IMR-90 (cell line): ENCODE results near the gene NTM. TPM values are rescaled to one million over a fixed set of nuclear protein-coding genes. Genes with fewer than 3 reads are reported as not detected.

Experiments used
- ATAC-seq: fragments of 200-7000 bp; cut with Tn5 transposase; 2 replicates; pipeline ENCODE4 v1.9.1; 2020; ENCODE audit warnings: low read depth, mild to moderate bottlenecking, moderate library complexity
- BruUV-seq: library from RNA; stranded (reverse); fragments of 400-500 nt; replicated peaks from 2 replicates; lab custom pipeline; 2021; lab: Mats Ljungman, UMichigan
- CTCF ChIA-PET: fragments of 300-600 bp; formaldehyde crosslinking; extraction: SDS; loops from one replicate; lab custom pipeline; 2021; ENCODE audit warnings: antibody characterized with exemption; lab: Yijun Ruan, JAX
- POLR2A ChIA-PET: fragments of 300-600 bp; sonication (Branson Sonifier 250); formaldehyde crosslinking; loops from one replicate; lab custom pipeline; 2022; ENCODE audit warnings: antibody characterized with exemption; ENCODE audit not compliant: unreplicated experiment; lab: Charles Lee
- DNase-seq: peaks from one replicate; pipeline ENCODE4 v3.0.0; 2013
- H2AFZ ChIP-seq: replicated peaks from 2 replicates; pipeline ENCODE3; 2013; ENCODE audit warnings: low read length, mild to moderate bottlenecking; ENCODE audit not compliant: poor library complexity
- H2AK5ac ChIP-seq: 2 replicates; pipeline ENCODE4 v1.6.1; 2013; ENCODE audit warnings: low read depth, low read length, inconsistent platforms
- H2AK9ac ChIP-seq: replicated peaks from 2 replicates; pipeline ENCODE3; 2013; ENCODE audit warnings: mild to moderate bottlenecking, low read depth, low read length, moderate library complexity; ENCODE audit not compliant: poor library complexity
- H2BK120ac ChIP-seq: 2 replicates; pipeline ENCODE4 v1.6.1; 2013; ENCODE audit warnings: low read depth, low read length, inconsistent platforms
- H2BK15ac ChIP-seq: 3 replicates; pipeline ENCODE4 v1.6.1; 2013; ENCODE audit warnings: low read depth, low read length, inconsistent platforms
- H2BK20ac ChIP-seq: 2 replicates; pipeline ENCODE4 v1.6.1; 2013; ENCODE audit warnings: low read depth, mild to moderate bottlenecking, inconsistent platforms, low read length, moderate library complexity
- H2BK5ac ChIP-seq: 2 replicates; pipeline ENCODE4 v1.6.1; 2013; ENCODE audit warnings: mild to moderate bottlenecking, low read depth, low read length, inconsistent platforms; ENCODE audit not compliant: poor library complexity, severe bottlenecking
- H3K14ac ChIP-seq: replicated peaks from 2 replicates; pipeline ENCODE4 v1.6.1; 2013; ENCODE audit warnings: low read depth, low read length, inconsistent platforms
- H3K18ac ChIP-seq: 2 replicates; pipeline ENCODE4 v1.6.1; 2013; ENCODE audit warnings: low read depth, low read length, control low read depth
- H3K23ac ChIP-seq: 2 replicates; pipeline ENCODE4 v1.6.1; 2013; ENCODE audit warnings: low read depth, low read length, inconsistent platforms
- H3K27ac ChIP-seq: 2 replicates; pipeline ENCODE4 v1.5.1; 2013; ENCODE audit warnings: mild to moderate bottlenecking, control low read depth, low read length; ENCODE audit not compliant: insufficient read depth
- H3K27me3 ChIP-seq: 2 replicates; pipeline ENCODE4 v1.6.1; 2013; ENCODE audit warnings: low read length; ENCODE audit not compliant: control insufficient read depth, insufficient read depth
- H3K36me3 ChIP-seq: 2 replicates; pipeline ENCODE4 v1.6.1; 2013; ENCODE audit warnings: low read length, mixed read lengths; ENCODE audit not compliant: control insufficient read depth, insufficient read depth
- H3K4ac ChIP-seq: 2 replicates; pipeline ENCODE4 v1.6.1; 2013; ENCODE audit warnings: low read depth, low read length, inconsistent platforms
- H3K4me1 ChIP-seq: 2 replicates; pipeline ENCODE4 v1.6.1; 2013; ENCODE audit warnings: low read length, mixed read lengths; ENCODE audit not compliant: control insufficient read depth, insufficient read depth
- H3K4me2 ChIP-seq: 2 replicates; pipeline ENCODE4 v1.6.1; 2013; ENCODE audit warnings: low read depth, mild to moderate bottlenecking, control low read depth, low read length, moderate library complexity
- H3K4me3 ChIP-seq: 2 replicates; pipeline ENCODE4 v1.5.1; 2013; ENCODE audit warnings: low read depth, mild to moderate bottlenecking, control low read depth, low read length, moderate library complexity; ENCODE audit not compliant: insufficient read depth
- H3K56ac ChIP-seq: 2 replicates; pipeline ENCODE4 v1.6.1; 2013; ENCODE audit warnings: low read length, inconsistent platforms; ENCODE audit not compliant: insufficient read depth; ENCODE audit errors: extremely low read depth
- H3K79me1 ChIP-seq, 2 experiments: 2 replicates each; pipeline ENCODE4 v1.6.1; 2013; ENCODE audit warnings: low read length in 2 of 2, inconsistent platforms in 1 of 2, low read depth in 1 of 2
- H3K9ac ChIP-seq: 2 replicates; pipeline ENCODE4 v1.6.1; 2013; ENCODE audit warnings: low read depth, low read length, control low read depth
- H3K9me1 ChIP-seq: 2 replicates; pipeline ENCODE4 v1.6.1; 2013; ENCODE audit warnings: low read length, inconsistent platforms; ENCODE audit not compliant: insufficient read depth
- H3K9me3 ChIP-seq: 2 replicates; pipeline ENCODE4 v1.6.1; 2013; ENCODE audit warnings: low read length; ENCODE audit not compliant: control insufficient read depth, insufficient read depth
- H4K20me1 ChIP-seq: 2 replicates; pipeline ENCODE4 v1.6.1; 2013; ENCODE audit warnings: low read length, inconsistent platforms; ENCODE audit not compliant: insufficient read depth
- H4K5ac ChIP-seq: 2 replicates; pipeline ENCODE4 v1.6.1; 2013; ENCODE audit warnings: mild to moderate bottlenecking, low read depth, low read length, control low read depth
- H4K8ac ChIP-seq, 2 experiments: 2 replicates each; pipeline ENCODE4 v1.6.1; 2013; ENCODE audit warnings: low read depth in 2 of 2, low read length in 2 of 2, control low read depth in 1 of 2, inconsistent platforms in 1 of 2
- H4K91ac ChIP-seq: 2 replicates; pipeline ENCODE4 v1.6.1; 2013; ENCODE audit warnings: low read depth, low read length, inconsistent platforms; ENCODE audit not compliant: insufficient read depth
- MAZ ChIP-seq: IDR thresholded peaks from 2 replicates; pipeline ENCODE4 v1.6.1; 2012; ENCODE audit warnings: low read depth, mild to moderate bottlenecking, low read length, improper control_type of control experiment, moderate library complexity, borderline replicate concordance
- MXI1 ChIP-seq: IDR thresholded peaks from 2 replicates; pipeline ENCODE4 v1.6.1; 2012; ENCODE audit warnings: low read depth, mild to moderate bottlenecking, low read length, moderate library complexity, borderline replicate concordance
- NFE2L2 ChIP-seq: fragments of 150-350 bp; IDR thresholded peaks from 2 replicates; pipeline ENCODE4 v1.6.1; 2016; ENCODE audit warnings: low read depth, mild to moderate bottlenecking, low read length
- POLR2A ChIP-seq: IDR thresholded peaks from 2 replicates; pipeline ENCODE4 v1.6.1; 2012; ENCODE audit warnings: mild to moderate bottlenecking, low read depth, low read length
- RAD21 ChIP-seq: IDR thresholded peaks from 2 replicates; pipeline ENCODE4 v1.6.1; 2012; ENCODE audit warnings: low read length, improper control_type of control experiment
- SMC3 ChIP-seq: fragments of 150-350 bp; IDR thresholded peaks from 2 replicates; pipeline ENCODE4 v1.6.1; 2016; ENCODE audit warnings: low read depth, mild to moderate bottlenecking, antibody characterized with exemption, low read length, moderate library complexity
- WGBS, 2 experiments: methylation state at CpG; one replicate each; pipeline versions ENCODE4 v1.1.5 to v1.1.7; 2013; ENCODE audit warnings: missing lambda C conversion rate in 2 of 2; ENCODE audit not compliant: insufficient read length in 1 of 2; ENCODE audit errors: extremely low coverage in 2 of 2; 5-methylcytosine and 5-hydroxymethylcytosine counted together
- dilution Hi-C: fragments of 300-500 bp; cut with HindIII; formaldehyde crosslinking; loops from one replicate; pipeline ENCODE4 v1.14.3; 2018; ENCODE audit warnings: low sequenced_read_pairs; ENCODE audit not compliant: unreplicated experiment
- in situ Hi-C: fragments of 300-500 bp; cut with MboI; formaldehyde crosslinking; loops from 3 replicates; pipeline ENCODE4 v1.14.3; 2019; ENCODE audit warnings: low sequenced_read_pairs, inconsistent platforms, mixed read lengths
- intact Hi-C: fragments of 100-400 bp; cut with micrococcal nuclease; formaldehyde crosslinking; loops from 2 replicates; pipeline ENCODE4 v1.10.0; 2022
- polyA plus RNA-seq, 3 experiments: library from polyadenylated mRNA; depleted of rRNA; stranded (reverse); fragments of >200 nt; gene quantifications; 2 replicates each; pipeline ENCODE4 v1.2.3, GENCODE V29; 2012; ENCODE audit warnings: low replicate concordance in 1 of 3
- total RNA-seq: library from RNA; depleted of rRNA; stranded (reverse); fragments of >200 nt; gene quantifications from 2 replicates; pipeline ENCODE4 v1.2.3, GENCODE V29; 2012
- TF ChIP-seq, protein P1 (sequence below): conservative IDR thresholded peaks from 2 replicates; pipeline ENCODE4 v1.5.1; 2012; ENCODE audit warnings: mild to moderate bottlenecking, low read depth, low read length, improper control_type of control experiment

Gene NTM
- total and polyA plus RNA-seq, 2 of the 4 experiments (the other 2 are of a cell fraction): 19.5 to 25.5 TPM

GRCh38 chr11:132237781-132238180 is 867.4 kb downstream of the NTM start:
- H4K91ac ChIP-seq: no peak overlapping the region
- H3K14ac ChIP-seq: no peak overlapping the region
- no peak overlapping the region for H4K8ac ChIP-seq
- H3K9me1 ChIP-seq: no peaks in the 10 kb centered on the region
- no peak overlapping the region for H3K4ac ChIP-seq
- no peak overlapping the region for H2AK9ac ChIP-seq
- H3K36me3 ChIP-seq: no peaks in the 10 kb centered on the region
- no peak overlapping the region for H3K18ac ChIP-seq
- no peak overlapping the region for H3K9ac ChIP-seq
- no peak overlapping the region for H2BK5ac ChIP-seq
- H2BK15ac ChIP-seq: no peak overlapping the region
- H2AK5ac ChIP-seq: no peak overlapping the region
- H2BK20ac ChIP-seq: no peak overlapping the region
- in situ Hi-C loops: no loop called here
- H3K4me1 ChIP-seq: no peaks in the 10 kb centered on the region
- intact Hi-C loops: no loop called here
- TF ChIP-seq MAZ (no peak), MXI1 (no peak), RAD21 (no peak), POLR2A (no peak), SMC3 (no peak), NFE2L2 (no peak)
- TF ChIP-seq, protein P1, sequence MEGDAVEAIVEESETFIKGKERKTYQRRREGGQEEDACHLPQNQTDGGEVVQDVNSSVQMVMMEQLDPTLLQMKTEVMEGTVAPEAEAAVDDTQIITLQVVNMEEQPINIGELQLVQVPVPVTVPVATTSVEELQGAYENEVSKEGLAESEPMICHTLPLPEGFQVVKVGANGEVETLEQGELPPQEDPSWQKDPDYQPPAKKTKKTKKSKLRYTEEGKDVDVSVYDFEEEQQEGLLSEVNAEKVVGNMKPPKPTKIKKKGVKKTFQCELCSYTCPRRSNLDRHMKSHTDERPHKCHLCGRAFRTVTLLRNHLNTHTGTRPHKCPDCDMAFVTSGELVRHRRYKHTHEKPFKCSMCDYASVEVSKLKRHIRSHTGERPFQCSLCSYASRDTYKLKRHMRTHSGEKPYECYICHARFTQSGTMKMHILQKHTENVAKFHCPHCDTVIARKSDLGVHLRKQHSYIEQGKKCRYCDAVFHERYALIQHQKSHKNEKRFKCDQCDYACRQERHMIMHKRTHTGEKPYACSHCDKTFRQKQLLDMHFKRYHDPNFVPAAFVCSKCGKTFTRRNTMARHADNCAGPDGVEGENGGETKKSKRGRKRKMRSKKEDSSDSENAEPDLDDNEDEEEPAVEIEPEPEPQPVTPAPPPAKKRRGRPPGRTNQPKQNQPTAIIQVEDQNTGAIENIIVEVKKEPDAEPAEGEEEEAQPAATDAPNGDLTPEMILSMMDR: no peak
- no peak overlapping the region for H2AFZ ChIP-seq
- ChIA-PET CTCF (interaction anchor here (0.6 kb wide), 1 partner anchor 18 kb away, joined by 3 read pairs; no protein-coding TSS in a partner anchor), POLR2A (no interaction called here)
- H3K4me2 ChIP-seq: no peak overlapping the region
- no TSS peak for BruUV-seq
- H4K5ac ChIP-seq: no peak overlapping the region
- no peak overlapping the region for H3K23ac ChIP-seq
- dilution Hi-C loops: no loop called here
- ATAC-seq (no peak), DNase-seq (no peak)
- H3K9me3 ChIP-seq: no peaks in the 10 kb centered on the region
- WGBS, 2 experiments: 100% methylated on average over 3 of the region's 9 CpGs; no CpG with 5 or more reads in 1 of the 2 experiments
- H3K79me1 ChIP-seq: peaks cover 0 to 4% of the 10 kb centered on the region in 2 experiments; a peak in 1 of 4 replicates
- H3K27ac ChIP-seq: no peak overlapping the region
- H3K4me3 ChIP-seq: no peak overlapping the region
- H3K27me3 ChIP-seq: no peaks in the 10 kb centered on the region
- no peak overlapping the region for H2BK120ac ChIP-seq
- H3K56ac ChIP-seq: no peak overlapping the region
- no peaks in the 10 kb centered on the region for H4K20me1 ChIP-seq
